Endothelial cell of umbilical vein (primary cell): ENCODE data around the gene OR52B2. TPM values are rescaled to one million over a fixed set of nuclear protein-coding genes. Genes with fewer than 3 reads are reported as not detected.

ENCODE experiments used
- BruUV-seq: library from RNA; stranded (reverse); fragments of 400-500 nt; replicated peaks from 2 replicates; lab custom pipeline; 2021; lab: Mats Ljungman, UMichigan
- CTCF ChIA-PET: fragments of 300-600, 350-600 bp; sonication (Branson Sonifier 250); formaldehyde crosslinking; loops from one replicate; lab custom pipeline; 2021; ENCODE audit warnings: antibody characterized with exemption, inconsistent platforms; lab: Charles Lee
- POLR2A ChIA-PET: fragments of 300-600, 350-600 bp; sonication (Branson Sonifier 250); formaldehyde crosslinking; loops from one replicate; lab custom pipeline; 2021; ENCODE audit warnings: antibody characterized with exemption, inconsistent platforms; lab: Charles Lee
- DNase-seq: peaks from one replicate; pipeline ENCODE4 v3.0.0-alpha.2; 2011; ENCODE audit warnings: low read depth, low spot score
- FAIRE-seq: peaks from 2 replicates; lab custom pipeline; 2011; peaks lifted over from hg19 to GRCh38; lab: Jason Lieb, UNC
- H2AFZ ChIP-seq: 2 replicates; pipeline ENCODE4 v1.6.0; 2012; ENCODE audit warnings: low read depth, low read length, control low read depth, inconsistent platforms
- H3K27ac ChIP-seq: 2 replicates; pipeline ENCODE4 v1.5.1; 2011; ENCODE audit warnings: low read depth, mild to moderate bottlenecking, control low read depth, low read length, moderate library complexity; ENCODE audit not compliant: insufficient read depth
- H3K27me3 ChIP-seq, 2 experiments: 2 replicates each; pipeline versions ENCODE4 v1.6.0 to v1.6.1; 2011; ENCODE audit warnings: low read length in 2 of 2, mixed read lengths in 1 of 2; ENCODE audit not compliant: control insufficient read depth in 2 of 2, insufficient read depth in 2 of 2
- H3K36me3 ChIP-seq, 2 experiments: 2 replicates in 1 of 2; 3 replicates in 1 of 2; pipeline ENCODE4 v1.5.1; 2011; ENCODE audit warnings: low read length in 2 of 2, mild to moderate bottlenecking in 1 of 2, moderate library complexity in 1 of 2; ENCODE audit not compliant: control insufficient read depth in 2 of 2, insufficient read depth in 2 of 2; ENCODE audit errors: extremely low read depth in 1 of 2
- H3K4me1 ChIP-seq: 3 replicates; pipeline ENCODE4 v1.5.1; 2011; ENCODE audit warnings: mild to moderate bottlenecking, low read length; ENCODE audit not compliant: control insufficient read depth, insufficient read depth; ENCODE audit errors: extremely low read depth
- H3K4me2 ChIP-seq: 2 replicates; pipeline ENCODE4 v1.6.1; 2011; ENCODE audit warnings: low read length, control low read depth, mixed read lengths; ENCODE audit not compliant: insufficient read depth
- H3K4me3 ChIP-seq, 3 experiments: fragments of 200-600 bp in 1 of 3; sonication (generic), shearing (Covaris generic) in 1 of 3; replicated peaks in 1 of 3; 2 replicates each; pipeline ENCODE4 v1.5.1; 2011 to 2016; ENCODE audit warnings: control low read depth in 3 of 3, low read length in 3 of 3, mild to moderate bottlenecking in 2 of 3, inconsistent platforms in 1 of 3, low read depth in 1 of 3, moderate library complexity in 1 of 3; ENCODE audit not compliant: insufficient read depth in 1 of 3
- H3K79me2 ChIP-seq: 2 replicates; pipeline ENCODE4 v1.6.0; 2012; ENCODE audit warnings: low read length, inconsistent platforms; ENCODE audit not compliant: control insufficient read depth, insufficient read depth
- H3K9ac ChIP-seq: replicated peaks from 2 replicates; pipeline ENCODE3; 2011; ENCODE audit warnings: low read length, control low read depth; ENCODE audit not compliant: insufficient read depth; ENCODE audit errors: extremely low read depth
- H3K9me1 ChIP-seq: replicated peaks from 3 replicates; pipeline ENCODE4 v1.6.0; 2011; ENCODE audit warnings: mild to moderate bottlenecking, low read length; ENCODE audit not compliant: control insufficient read depth, insufficient read depth; ENCODE audit errors: extremely low read depth
- H3K9me3 ChIP-seq: replicated peaks from 2 replicates; pipeline ENCODE4 v1.5.1; 2012; ENCODE audit warnings: low read length, inconsistent platforms; ENCODE audit not compliant: control insufficient read depth, insufficient read depth
- H4K20me1 ChIP-seq: replicated peaks from 2 replicates; pipeline ENCODE3; 2011; ENCODE audit warnings: mild to moderate bottlenecking, low read length; ENCODE audit not compliant: control insufficient read depth, insufficient read depth; ENCODE audit errors: extremely low read depth
- CTCF ChIP-seq, 2 donors: IDR thresholded peaks; 1 replicate in 1 of 2; 2 replicates in 1 of 2; pipeline ENCODE4 v1.5.1; 2011; ENCODE audit warnings: low read length in 2 of 2, mild to moderate bottlenecking in 2 of 2, moderate library complexity in 2 of 2, control low read depth in 1 of 2, inconsistent platforms in 1 of 2, low read depth in 1 of 2; ENCODE audit not compliant: insufficient read depth in 1 of 2; ENCODE audit errors: extremely low read depth in 1 of 2
- FOS ChIP-seq: IDR thresholded peaks from 2 replicates; pipeline ENCODE4 v1.6.1; 2011; ENCODE audit warnings: mild to moderate bottlenecking, low read length, moderate library complexity, borderline replicate concordance; ENCODE audit not compliant: insufficient read depth
- GATA2 ChIP-seq: IDR thresholded peaks from 2 replicates; pipeline ENCODE4 v1.7.0; 2011; ENCODE audit warnings: low read depth, mild to moderate bottlenecking, moderate library complexity, mixed read lengths, low read length; ENCODE audit not compliant: insufficient read length, insufficient read depth
- JUN ChIP-seq: IDR thresholded peaks from 2 replicates; pipeline ENCODE4 v1.6.1; 2011; ENCODE audit warnings: borderline replicate concordance, low read depth; ENCODE audit not compliant: insufficient read length, insufficient read depth
- MAX ChIP-seq: IDR thresholded peaks from 2 replicates; pipeline ENCODE4 v1.6.1; 2011; ENCODE audit not compliant: insufficient read depth, insufficient read length
- MYC ChIP-seq: IDR thresholded peaks from one replicate; pipeline ENCODE4 v1.6.1; 2011; ENCODE audit warnings: mild to moderate bottlenecking, low read depth, low read length
- POLR2A ChIP-seq: IDR thresholded peaks from 2 replicates; pipeline ENCODE4 v1.6.1; 2012; ENCODE audit warnings: low read depth, mild to moderate bottlenecking, control low read depth, low read length
- POLR2AphosphoS5 ChIP-seq: IDR thresholded peaks from 2 replicates; pipeline ENCODE4 v1.6.1; 2012; ENCODE audit warnings: low read depth, mild to moderate bottlenecking, control low read depth, low read length, moderate library complexity; ENCODE audit not compliant: insufficient read depth
- dilution Hi-C: fragments of 300-500 bp; cut with MboI; formaldehyde crosslinking; loops from one replicate; pipeline ENCODE4 v1.15.0; 2019; ENCODE audit warnings: low sequenced_read_pairs; ENCODE audit not compliant: extremely low pct_ligation_motif_present
- intact Hi-C: fragments of 100-400 bp; cut with micrococcal nuclease; formaldehyde crosslinking; loops from one replicate; pipeline ENCODE4 v1.10.0; 2022
- polyA plus RNA-seq, 4 experiments: library from polyadenylated mRNA; depleted of rRNA in 3 of 4; stranded (reverse) in 3 of 4; unstranded in 1 of 4; fragments of >200 nt; gene quantifications; 2 replicates each; pipeline versions ENCODE4 v1.2.1 to v1.2.3, GENCODE V29; 2011 to 2012; ENCODE audit warnings: missing spikeins in 1 of 4
- total RNA-seq: library from RNA; stranded (reverse); gene quantifications from 2 replicates; pipeline ENCODE4 v1.2.3, GENCODE V29; 2021

The OR52B2 gene
- total and polyA plus RNA-seq, 2 donors (not counting 3 experiments of a cell fraction or from before 2014, with no cell fraction given): not detected

GRCh38 chr11:6205366-6205765 lies 35.2 kb upstream of the OR52B2 start, which contains the start of gene C11orf42:
Gene C11orf42 (plus strand): TSS chr11:6205557. CDS start chr11:6205616, 59 bp downstream.
- CTCF ChIA-PET: no interaction called here

More at GRCh38 chr11:6205366-6205765, 35.2 kb upstream of the OR52B2 start, which contains the start of gene C11orf42:
- Histone ChIP-seq H3K9me3 (no peaks in the 10 kb centered on the region), H3K36me3 (peaks cover 0 to 5% of the 10 kb centered on the region in 2 experiments), H3K9me1 (no peaks in the 10 kb centered on the region), H3K9ac (no peak within 1 kb of the TSS), H3K27me3 (no peaks in the 10 kb centered on the region), H3K27ac (no peak within 1 kb of the TSS), H4K20me1 (no peaks in the 10 kb centered on the region), H2AFZ (no peak within 1 kb of the TSS), H3K4me1 (no peaks in the 10 kb centered on the region), H3K79me2 (no peaks in the 10 kb centered on the region), H3K4me2 (no peak within 1 kb of the TSS), H3K4me3 (no peak within 1 kb of the TSS)
- POLR2A ChIA-PET: no interaction called here
- BruUV-seq: no TSS peak
- dilution Hi-C loops (no loop called here), intact Hi-C loops (no loop called here)
- FAIRE-seq: no peak
- TF ChIP-seq MAX: no peak
- no peak for TF ChIP-seq MYC
- TF ChIP-seq POLR2AphosphoS5: no peak
- no peak for TF ChIP-seq JUN
- no peak for TF ChIP-seq POLR2A
- no peak for TF ChIP-seq GATA2
- TF ChIP-seq FOS: no peak
- TF ChIP-seq CTCF (IDR thresholded peaks at IDR 0.05; ENCODE audit: extremely low read depth in 1 of 2, insufficient read depth in 1 of 2, low read depth in 1 of 2, low read length in 2 of 2): no peak
- no peak for DNase-seq
